ENCODE results near the gene CD81.

GRCh38 chr11:2423157-2424025 lies 46.3 kb downstream of the CD81 start:
- TF ChIP-seq ZNF8 (CRISPR knock-in tag; IDR thresholded peaks at IDR 0.05) (no peak), PPARA (CRISPR knock-in tag; IDR thresholded peaks at IDR 0.05; ENCODE audit: borderline replicate concordance) (no peak), ZFP3 (CRISPR knock-in tag; IDR thresholded peaks at IDR 0.05) (no peak), CSRNP3 (CRISPR knock-in tag; IDR thresholded peaks at IDR 0.05) (no peak), ZFP30 (CRISPR knock-in tag; IDR thresholded peaks at IDR 0.05) (no peak), POU6F1 (CRISPR knock-in tag; IDR thresholded peaks at IDR 0.05; ENCODE audit: borderline replicate concordance, low read depth) (no peak), TSHZ2 (CRISPR knock-in tag; IDR thresholded peaks at IDR 0.05) (no peak)
